NCI-H146 treated with DMSO at 0.1 percent for 48 hours (cell line): Measurements from ENCODE around the gene CDKAL1.
"Not testable (repeated sequence)": the region's sequence is repeated elsewhere in the genome, so short reads cannot be mapped to it uniquely, and the experiment has no call there.

Experiments used
- DNase-seq: peaks from one replicate; lab custom pipeline; 2025; ENCODE audit not compliant: unreplicated experiment; lab: John Stamatoyannopoulos, UW

Gene CDKAL1

DNA sequence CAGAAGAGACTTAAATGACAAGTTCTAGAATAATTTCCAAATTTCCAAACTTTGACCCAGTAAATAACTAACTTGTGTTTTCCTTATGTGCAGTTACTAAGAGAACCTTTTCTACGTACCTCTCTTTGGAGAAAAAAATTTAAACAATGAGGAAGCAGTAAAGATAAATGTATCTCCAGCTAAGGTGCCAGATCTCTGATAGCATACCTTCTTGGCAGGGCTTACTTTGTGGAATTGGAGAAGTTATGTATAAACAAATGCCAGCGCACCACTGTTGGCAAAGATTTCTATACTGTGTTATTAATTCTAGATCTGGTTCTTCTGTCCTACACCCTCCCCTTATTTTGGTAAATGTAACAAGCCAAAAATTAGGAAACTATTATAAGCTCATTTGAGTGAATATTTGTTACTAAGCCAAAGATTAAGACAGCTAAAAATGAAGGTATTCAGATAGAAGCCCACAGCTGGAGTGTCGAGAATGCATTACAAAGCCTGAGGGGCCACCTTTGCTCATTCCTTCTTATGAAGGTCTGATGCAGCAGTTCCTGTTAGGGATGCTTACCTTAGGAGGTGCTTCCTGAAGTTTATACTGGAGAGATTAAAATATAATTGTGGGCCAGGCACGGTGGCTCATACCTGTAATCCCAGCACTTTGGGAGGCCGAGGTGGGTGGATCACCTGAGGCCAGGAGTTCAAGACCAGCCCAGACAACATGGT is 686.2 kb downstream of the CDKAL1 start:
- no peak for DNase-seq

DNA sequence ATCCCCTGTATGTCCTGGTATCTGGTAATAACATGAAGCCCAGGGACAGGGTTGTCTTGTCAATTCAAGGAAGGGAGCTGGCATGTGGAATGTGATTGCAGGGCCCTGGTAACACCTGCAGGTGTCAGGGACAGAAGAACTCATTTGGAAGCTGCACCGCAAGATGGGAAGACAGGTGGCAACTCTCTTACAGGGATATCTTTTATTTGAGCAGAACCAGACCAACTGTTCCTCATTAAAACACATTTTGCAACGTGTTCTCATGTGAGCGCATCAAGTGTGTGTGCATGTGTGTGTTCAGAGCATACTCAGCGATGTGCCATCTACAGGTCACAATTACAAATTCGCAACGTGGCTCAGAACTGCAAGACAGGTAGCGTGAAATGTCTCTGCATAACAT is 688.4 kb downstream of the CDKAL1 start:
- no peak for DNase-seq

DNA sequence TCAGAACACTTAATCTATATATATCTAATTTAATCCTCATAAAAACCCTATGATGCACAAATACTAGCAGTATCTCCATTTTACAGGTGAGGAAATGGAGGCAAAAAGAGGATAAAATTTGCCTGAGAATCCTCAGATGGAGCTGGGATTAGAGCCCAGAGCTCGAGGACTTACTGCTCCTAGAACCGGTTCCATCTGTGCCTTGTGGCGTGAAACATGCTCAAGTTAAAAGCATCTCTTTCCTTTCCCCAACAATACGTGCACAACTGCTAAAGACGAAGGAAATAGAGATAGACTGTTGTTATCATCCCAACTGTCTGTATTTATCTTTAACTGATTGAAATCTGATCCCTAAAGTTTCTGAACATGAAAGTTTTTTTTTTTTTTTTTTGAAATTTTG is 691.7 kb downstream of the CDKAL1 start:
- DNase-seq: no peak

DNA sequence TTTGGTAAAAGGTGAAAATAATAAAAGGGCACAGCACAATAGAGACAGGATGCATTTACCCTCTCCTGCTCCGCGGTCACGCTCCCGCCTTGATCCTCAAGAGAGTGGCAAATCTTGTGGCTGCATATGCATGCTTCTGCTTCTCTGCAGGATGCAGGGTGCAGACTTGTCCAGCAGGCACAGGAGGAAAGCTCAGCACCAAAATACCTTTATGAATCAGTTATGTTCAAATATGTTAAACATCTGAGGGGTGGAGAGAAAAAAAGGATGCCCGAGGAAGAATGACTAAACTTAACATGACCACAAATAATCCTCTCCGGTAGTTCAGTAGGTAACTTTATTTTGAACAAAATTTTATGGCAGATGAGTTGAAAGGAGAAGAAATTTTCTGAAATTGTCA is 693.2 kb downstream of the CDKAL1 start:
- DNase-seq: no peak

DNA sequence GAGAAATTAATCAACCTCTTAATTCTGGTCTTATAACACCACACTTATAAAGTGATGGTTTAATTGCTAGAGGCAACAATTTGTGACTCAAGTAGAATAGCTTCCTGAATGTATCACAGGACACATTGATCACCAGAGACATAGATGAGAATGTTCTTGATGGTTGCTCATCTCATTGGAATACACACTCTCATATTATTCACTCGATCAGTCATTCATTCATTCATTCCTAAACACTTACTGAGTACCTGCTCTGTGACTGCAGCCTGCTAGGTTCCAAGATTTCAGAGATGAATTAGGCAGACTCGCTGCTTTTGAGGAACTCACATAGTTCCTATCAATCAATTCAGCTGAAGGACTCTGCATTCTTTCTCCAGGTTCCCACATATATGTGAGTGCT is 694.2 kb downstream of the CDKAL1 start:
- DNase-seq: no peak

DNA sequence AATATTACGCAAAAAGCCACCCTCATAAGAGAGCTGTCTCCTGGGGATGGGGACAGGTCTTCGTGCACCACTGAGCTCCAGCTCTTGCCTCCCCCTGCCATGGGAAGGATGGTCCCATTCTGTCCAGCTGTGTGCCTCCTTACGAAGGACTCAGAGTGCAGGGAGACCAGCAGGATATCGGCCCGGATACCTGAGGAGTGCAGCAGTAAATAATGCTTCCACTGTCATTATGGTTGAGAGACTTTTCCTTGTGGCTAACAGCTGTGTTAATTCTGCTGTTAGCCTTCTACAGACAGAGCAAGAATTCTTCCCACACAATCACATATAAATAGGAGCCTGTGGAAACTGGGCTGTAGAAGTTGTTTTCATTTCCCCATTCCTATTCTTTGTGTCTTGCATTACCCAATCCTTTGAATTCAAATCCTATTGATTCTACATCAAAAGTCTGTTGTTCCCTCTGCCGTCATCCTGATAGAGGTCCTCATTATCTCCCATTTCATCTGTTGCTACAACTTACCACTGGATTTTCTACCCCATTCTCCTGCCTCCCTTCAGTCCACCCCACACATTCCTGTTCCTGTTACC is 694.7 kb downstream of the CDKAL1 start:
- no peak for DNase-seq

DNA sequence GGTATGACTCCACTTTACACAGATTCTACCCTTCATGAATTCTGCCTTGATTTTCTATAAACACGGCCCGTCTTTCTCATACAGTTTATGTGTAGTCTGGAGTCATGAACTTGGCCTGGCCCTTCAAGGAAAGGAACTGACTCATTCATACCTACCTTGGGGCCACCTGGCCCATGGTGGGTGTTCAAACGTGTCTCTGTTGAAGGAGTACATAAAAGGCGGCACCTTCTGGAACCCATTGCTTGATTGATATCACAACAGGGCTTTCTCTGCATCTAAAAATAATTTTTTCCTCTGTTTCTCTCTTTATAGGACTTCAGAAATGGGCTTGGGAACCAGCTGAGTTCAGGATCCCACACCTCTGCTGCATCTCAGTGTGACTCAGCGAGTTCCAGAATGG is 696.3 kb downstream of the CDKAL1 start:
- DNase-seq: no peak

DNA sequence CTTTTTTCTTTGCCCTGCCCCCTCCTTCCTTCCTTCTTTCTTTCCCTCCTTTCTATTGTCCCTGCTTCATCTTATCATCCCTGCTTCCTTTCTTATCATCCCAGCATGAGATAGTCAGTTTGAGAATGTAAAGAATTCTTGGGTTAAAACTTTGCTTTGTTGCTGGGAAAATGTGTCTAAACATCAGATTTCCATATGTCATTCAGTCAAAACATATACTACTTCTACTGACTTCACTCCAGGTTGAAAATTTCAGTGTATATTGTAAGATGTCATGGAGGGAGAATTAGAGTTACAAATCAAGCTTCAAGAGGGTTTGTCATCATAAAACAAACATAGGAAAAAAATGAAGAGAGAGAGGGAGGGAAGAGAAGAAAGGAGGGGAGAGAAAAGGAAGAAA is 700.9 kb downstream of the CDKAL1 start:
- DNase-seq: no peak

DNA sequence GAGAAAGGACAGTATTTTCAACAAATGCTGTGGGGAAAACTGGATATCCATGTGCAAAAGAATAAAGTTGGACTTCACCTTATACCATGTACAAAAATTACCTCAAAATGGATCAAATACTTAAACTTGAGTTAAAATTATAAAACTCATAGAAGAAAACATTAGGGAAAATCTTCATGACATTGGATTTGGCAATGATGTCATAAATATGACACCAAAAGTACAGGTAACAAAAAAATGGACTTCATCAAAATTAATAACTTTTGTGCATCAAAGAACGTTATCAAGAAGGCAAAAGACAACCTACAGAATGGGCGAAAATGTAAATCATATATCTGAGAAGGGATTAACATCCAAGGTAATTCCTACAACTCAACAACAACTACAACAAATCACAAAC is 704.0 kb downstream of the CDKAL1 start:
- DNase-seq: no peak

DNA sequence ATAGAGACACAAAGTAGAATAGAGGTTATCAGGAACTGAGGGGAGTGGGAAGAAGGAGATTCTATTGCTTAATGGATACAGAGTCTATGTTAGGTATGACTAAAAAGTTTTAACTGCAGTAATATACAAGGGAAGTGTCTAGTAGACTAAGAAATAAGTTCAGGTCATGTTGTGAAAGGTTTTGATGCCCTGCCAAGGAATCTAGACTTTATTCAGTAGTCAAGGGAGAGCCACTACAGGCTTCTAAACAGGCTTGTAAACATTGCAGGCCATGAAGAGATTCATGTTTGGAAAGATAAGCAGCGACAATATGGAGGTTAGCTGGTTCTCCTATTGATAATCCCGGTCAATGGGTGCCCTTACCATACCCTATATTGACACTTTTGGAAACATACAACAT is 706.5 kb downstream of the CDKAL1 start:
- DNase-seq: no peak

DNA sequence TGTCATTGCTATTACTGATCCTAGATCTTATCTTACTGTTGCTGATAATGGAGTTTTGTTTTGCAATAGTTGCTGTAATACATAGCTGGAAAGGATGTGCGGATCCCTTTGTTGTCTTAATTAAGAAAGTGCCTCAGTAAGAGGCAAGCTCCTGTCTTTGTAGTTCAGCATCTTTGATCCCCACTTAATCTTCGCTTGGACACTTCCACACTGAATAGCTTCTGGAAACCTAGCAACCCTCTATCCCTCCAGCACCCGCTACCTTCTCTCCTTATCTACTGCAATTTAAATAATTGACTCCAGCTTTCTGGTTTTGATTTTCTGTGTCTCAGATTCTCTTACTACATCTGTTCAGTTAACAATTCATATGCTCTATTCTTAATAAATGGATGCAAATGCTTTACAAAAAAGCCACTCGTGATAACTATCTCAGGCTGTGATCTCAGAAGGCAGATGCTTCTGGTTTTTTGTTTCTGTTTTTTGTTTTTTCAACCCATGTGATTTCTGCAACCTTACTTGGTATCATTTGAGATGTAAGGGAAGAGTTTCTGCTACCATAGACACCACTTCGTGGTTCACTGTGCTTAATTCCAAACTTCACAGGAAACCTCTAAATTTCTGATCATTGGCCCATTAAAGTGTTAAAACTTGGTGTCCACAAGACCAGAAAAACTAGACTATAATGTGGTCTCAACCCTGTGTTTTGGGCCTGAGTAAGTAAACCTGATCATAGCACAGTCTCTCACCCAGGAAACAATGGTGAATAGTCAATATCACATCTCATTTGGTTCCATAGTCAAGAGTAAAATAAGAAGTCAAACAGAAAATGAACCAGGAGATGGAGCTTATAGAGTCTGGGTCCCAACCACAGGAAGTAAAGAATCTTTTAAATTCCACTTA is 707.2 kb downstream of the CDKAL1 start:
- DNase-seq: no peak

DNA sequence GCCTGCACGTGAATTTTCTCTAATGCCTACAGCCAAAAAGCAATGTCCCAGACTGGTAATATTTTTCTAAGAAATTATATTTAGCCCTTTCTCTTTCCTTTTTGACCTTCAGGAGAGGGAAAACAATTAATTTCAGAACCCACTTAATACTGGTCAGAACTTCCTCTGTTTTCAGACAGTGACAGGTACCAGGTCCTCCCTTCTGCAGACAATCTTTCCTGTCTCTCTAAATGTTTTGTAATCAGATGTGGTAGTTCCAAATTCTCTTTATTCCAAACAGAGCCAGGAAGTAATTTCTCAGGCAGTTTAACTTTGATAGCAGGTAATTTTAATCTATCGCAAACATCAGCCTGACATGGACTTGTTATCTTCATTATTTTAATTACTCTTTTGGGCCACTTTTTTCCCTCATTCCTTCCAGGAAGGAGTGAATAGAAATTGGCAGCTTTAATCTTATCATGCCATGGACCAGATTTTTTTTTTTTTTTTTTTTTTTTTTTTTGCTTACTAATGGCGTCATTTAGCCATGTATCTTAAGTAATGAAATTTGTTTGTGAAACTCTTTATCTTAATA is 710.7 kb downstream of the CDKAL1 start:
- DNase-seq: no peak

DNA sequence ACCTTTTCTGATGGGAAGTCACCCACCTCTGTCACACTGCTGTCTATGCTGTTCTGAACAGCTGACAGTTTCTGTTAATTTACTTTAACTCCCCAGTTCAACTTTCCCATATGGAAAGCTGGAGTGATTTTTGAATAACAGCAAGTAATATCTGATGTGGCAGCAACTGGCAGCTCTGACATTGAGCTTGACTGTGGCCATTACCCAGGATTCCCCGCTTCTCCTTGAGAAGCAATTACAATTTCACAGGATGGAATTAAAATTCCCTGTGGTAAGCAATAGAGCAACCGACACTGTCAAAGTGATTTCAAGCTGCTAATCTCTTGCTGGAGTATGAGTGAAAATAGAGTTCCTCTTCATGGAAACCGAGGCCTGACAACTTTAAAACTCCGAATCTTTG is 711.2 kb downstream of the CDKAL1 start:
- no peak for DNase-seq

DNA sequence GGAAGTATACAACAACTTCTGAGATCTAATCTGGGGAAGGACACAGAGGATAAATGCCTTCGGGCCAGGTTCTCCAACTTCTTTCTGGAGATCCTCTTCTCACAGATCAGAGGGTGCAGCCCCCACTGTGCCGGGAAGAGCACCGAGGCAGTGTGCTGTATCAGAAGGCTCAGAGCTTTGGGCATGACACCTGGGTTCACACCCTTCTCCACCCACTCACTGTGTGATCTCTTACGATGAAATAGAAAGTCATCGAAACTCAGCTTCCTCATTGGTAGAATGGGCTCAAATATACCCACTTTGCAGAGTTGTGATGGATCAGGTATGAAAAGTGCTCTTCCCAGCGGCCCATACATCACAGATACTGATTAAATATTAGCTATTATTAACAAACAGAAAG is 711.8 kb downstream of the CDKAL1 start:
- no peak for DNase-seq

DNA sequence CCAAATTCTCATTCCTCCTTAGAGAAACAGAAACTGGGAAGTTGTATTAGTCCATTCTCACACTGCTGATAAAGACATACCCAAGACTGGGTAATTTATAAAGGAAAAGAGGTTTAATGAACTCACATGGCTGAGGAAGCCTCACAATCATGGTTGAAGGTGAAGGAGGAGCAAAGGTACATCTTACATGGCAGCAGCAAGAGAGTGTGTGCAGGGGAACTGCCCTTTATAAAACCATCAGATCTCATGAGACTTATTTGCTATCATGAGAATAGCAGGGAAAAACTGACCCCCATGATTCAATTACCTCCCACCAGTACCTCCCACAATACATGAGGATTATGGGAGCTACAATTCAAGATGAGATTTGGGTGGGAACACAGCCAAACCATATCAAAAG is 720.2 kb downstream of the CDKAL1 start:
- DNase-seq: not testable (repeated sequence)

DNA sequence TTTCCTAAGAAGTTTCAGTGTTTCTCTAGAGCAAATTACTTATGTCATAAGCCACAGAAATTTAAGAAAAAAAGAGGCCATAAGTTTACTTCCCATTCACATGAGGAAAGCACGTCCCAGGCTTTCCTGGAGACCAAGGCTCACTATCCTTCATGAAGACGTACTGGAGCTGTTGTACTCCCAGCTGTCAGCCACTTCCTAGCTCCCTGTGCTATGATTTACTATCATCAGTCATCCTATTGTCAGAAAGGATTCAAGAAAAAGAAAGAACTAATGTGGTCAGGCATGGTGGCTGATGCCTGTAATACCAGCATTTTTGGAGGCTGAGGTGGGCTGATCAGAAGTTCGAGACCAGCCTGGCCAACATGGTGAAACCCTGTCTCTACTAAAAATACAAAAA is 721.9 kb downstream of the CDKAL1 start:
- DNase-seq: no peak

DNA sequence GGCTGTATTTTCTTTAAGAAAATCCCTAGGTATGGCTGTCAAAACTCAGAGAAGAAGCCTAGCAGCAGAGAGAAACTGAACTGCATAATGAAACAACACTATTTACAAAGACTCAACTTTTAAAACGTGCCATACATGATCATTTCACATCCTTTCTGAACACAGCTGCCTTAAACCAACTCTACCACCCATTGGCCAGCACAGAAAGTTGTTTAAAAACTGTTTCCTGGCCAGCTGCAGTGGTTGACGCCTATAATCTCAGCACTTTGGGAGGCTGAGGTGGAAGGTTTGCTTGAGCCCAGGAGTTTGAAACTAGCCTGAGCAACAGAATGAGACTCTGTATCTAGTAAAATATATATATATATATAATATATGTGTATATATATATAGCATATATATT is 722.9 kb downstream of the CDKAL1 start:
- no peak for DNase-seq

DNA sequence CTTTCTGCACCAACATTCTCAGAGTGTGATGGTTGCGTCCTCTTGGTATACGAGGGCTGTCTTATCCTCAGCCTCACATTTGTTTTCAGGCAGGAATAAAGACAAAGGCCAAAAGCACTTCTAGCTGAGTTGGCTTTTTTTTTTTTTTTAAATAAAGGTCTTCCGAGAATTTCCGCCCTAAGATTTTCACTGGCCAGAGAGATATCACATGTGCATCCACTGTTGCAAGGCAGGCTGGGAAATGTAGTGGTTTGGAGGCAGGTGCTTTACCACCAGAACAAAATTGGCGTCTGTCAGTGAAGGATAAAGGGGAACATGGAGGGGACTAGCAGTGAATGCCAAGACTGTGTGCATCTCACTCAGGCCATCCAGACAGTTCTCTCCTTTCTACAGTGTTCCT is 724.4 kb downstream of the CDKAL1 start:
- no peak for DNase-seq

DNA sequence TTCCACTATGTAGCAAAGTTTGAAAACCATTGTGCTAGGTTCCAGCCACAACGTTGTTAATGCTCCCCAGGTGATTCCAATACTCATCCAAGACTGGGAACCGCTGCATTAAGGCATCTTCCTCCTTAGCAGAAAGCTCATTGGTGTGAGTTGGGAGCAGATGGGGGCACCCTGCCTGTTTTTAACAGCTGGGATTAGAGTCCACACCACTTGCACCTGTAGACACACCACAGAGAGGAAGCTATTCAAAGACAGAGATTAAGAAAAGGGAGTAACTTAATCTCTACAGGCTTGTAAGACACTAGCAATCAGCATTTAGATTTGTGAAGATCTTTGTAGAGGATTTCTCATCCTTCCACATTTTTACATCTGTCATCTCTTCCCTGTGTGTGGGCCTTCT is 725.4 kb downstream of the CDKAL1 start:
- no peak for DNase-seq

DNA sequence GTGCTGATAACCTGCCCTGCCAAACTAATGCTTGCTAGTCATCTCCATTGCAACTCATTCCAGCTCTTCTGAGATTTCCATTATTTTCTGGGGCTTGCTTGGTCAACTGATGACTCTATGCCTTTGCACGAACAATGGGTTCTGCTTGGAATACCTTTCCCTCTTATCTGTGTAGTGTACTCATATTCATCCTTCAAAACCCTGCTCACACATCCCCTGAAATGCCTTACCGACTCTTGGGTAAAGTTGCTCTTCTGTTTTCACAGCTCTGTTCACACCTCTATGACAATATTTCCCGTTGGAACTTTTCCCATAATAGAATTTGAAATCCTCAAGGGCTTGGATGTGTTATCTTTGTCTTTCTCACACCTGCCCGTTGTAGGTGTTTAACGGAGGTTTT is 728.2 kb downstream of the CDKAL1 start:
- DNase-seq: no peak

DNA sequence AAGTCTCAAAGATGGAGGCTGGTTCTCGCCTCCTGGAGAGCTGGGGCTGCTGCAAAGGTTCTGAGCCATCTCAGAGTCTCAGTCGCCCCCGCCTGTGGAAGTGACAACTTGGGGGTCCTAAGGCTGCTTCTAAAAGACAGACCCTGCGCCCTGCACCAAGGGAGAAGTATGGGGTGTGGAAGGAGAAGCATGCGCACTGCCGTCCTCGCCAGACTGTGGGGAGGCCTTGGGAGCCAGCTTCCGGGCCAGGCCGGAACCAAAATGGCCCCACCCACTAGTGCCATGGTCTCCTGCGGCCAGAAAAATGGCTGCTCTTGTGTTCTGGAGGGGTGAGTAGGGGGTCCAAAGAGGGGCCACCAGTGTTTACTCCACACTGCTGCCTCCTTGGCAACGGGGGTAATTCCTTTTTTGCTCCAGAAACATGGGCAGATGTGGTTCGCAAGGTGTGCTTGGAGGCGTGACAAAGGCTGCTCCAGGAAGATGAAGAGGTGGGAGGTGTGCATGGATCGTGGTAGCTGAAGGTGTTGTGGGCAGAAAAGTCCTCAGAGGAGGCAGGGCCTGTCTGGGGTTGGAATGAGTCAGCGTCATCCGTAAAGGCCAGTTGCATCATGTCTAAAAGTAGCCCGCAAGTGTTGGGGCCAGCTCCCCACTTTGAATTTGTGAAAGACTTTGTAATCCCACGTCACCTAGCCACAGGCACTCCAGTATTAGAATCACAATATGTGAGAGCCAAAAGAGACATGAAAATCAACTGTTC is 729.5 kb downstream of the CDKAL1 start:
- peak; percentile 58 for DNase-seq
